Embryonic facial prominence (tissue), 1 donor: ENCODE results near the gene RNASET2.

Source experiments
- DNase-seq: peaks from one replicate; pipeline ENCODE4 v3.0.0-alpha.2; 2016; ENCODE audit errors: extremely low spot score

Gene RNASET2

GRCh38 chr6:166947251-166947650, 9.1 kb downstream of the RNASET2 start:
- DNase-seq, result no peak

DNA sequence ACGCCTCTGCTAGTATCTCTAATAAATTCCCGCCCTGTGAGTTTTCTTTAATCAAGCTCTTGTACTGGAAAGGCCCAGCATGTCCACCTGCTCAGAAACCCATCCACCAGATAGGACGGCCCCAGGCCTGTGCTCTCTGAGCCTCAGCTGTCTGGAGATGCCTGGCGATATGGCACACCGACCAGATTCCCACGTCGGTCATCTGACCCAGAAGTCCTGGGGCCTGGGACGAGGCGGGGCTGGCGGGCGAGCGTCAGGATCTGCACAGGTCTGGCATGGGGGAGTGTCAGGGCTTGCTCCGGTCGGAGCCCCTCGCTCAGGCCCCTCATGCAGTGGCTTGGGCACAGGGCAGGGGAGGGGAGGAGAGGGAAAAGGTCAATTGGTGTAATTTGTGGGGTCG, 10.2 kb downstream of the RNASET2 start:
- DNase-seq, result no peak

- DNase-seq, result no peak
Observed at GRCh38 chr6:166944666-166945256, 11.6 kb downstream of the RNASET2 start.

DNA sequence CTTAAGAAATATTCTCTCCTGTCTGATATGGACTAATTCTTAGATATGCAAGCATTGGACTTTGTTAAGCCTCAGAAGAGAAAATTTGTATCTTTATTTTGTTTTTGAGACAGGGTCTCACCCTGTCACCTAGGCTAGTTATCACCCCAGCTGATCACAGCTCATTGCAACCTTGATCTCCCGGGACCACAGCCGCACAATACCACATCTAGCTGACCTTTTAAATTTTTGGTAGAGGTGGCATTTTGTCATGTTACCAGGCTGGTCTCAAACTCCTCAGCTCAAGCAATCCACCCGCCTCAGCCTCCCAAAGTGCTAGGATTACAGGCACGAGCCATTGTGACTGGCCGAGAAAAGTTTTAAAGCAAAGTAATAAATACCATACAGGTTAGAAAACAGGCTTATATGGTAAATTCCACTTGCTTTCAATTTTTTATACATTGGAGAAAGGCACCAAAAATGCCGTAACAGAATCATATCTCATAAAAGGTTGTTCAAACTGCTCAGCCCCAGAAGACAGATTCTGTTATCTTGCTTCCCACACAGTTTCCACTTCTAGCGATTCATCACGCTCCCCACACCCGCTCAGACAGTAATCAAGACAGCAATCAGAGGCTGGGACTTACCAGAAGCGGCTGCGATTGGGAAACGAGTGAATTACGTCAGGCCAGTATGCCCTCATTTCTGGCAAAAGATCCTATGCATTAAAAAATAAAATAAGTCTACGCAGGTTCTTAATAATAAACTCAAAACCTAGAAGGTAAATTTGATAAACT, 13.8 kb downstream of the RNASET2 start:
- DNase-seq, result no peak

DNA sequence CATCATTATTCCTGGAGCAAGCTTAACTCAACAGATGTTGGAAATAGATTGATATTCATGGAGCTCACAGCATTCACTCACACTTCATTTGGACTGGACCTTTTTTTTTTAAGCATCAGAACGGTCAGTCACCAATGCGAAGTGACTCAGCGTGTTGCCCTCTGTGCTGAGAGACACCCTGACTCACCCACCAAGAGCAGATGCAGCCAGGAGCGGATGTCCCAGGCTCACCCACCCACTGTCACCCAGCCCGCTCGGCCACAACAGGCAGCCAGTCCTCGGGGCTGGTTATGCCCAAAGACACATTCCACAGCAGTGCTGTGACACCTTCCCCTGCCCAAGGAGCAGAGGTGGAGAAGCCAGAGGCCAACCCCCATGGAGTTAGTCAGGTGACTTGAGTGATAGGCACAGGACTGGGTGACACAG, 15.7 kb downstream of the RNASET2 start:
- DNase-seq, result no peak

- DNase-seq, result no peak
Observed at GRCh38 chr6:166939894-166940293, 16.5 kb downstream of the RNASET2 start.

- no peak for DNase-seq
Observed at GRCh38 chr6:166939345-166939744, 17.0 kb downstream of the RNASET2 start.

- DNase-seq, result no peak
Observed at GRCh38 chr6:166938704-166939103, 17.6 kb downstream of the RNASET2 start.

DNA sequence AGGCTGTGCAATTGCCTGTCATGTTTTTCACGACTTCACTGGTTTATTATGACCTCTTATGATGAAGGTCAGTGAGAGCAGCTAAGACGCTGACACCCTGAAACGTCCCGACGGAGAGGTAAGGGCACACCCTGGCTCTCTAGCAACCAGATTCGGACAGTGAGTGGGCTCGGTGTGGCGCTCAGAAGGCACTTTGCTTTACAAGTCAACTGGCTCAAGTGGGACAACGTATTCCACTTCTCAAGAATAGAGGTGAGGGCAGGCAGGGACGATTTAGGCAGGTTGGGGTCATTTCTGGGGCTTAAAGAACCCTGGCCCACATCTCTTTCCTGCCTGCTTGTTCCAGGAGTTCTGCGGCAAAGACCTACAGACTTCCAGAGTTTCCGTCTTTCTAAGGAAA, 18.2 kb downstream of the RNASET2 start:
- no peak for DNase-seq

- no peak for DNase-seq
Observed at GRCh38 chr6:166937746-166938145, 18.6 kb downstream of the RNASET2 start.

DNA sequence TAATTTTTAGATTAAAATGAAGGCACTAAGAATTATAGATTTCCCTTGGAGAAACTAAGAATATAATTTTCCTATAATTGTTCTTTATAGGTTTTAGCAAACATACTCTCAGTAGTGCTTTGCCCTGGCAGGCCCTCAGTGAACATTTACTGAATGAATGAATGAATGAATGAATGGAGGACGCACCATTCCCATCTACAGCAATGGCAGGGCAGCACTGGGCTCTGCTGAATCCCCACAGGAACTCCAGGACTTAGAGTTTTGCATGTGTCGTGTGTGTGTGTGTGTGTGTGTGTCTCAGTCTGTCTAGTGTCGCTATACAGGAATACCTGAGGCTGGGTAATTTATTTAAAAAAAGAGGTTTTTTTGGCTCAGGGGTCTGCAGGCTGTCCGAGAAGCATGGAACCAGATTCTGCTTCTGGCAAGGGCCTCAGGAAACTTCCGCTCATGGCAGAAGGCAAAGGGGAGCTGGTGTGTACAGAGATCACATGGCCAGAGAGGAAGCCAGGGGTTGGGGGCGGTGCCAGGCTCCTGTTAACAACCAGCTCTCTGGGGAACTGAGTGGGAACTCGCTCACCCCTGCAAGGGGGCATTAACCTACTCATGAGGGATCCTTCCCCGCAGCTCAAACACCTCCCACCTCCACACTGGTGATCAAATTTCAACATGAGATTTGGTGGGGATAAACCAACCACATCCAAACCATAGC, 20.1 kb downstream of the RNASET2 start:
- DNase-seq, result no peak

- DNase-seq, result no peak
Observed at GRCh38 chr6:166935353-166935752, 21.0 kb downstream of the RNASET2 start.

DNA sequence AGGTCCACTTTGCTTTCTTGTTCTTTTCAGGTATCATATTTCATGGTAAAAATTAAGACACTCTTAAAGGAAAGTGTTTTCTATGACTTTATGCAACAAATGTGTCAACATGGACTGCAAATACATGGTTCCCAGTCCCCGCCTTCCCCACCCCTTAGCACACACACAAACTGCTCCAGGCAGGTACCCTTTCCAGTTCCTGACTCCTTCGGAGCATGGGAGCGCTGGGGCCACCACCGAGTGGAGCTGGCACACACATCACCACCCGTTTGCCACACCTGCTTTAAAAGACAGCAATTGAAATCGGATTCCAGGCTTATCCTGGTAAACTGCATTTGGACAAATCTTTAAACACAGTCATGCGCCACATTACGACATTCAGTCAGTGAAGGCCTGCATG, 22.2 kb downstream of the RNASET2 start:
- DNase-seq, result no peak

- DNase-seq, result no peak
Observed at GRCh38 chr6:166933396-166933795, 23.0 kb downstream of the RNASET2 start.

DNA sequence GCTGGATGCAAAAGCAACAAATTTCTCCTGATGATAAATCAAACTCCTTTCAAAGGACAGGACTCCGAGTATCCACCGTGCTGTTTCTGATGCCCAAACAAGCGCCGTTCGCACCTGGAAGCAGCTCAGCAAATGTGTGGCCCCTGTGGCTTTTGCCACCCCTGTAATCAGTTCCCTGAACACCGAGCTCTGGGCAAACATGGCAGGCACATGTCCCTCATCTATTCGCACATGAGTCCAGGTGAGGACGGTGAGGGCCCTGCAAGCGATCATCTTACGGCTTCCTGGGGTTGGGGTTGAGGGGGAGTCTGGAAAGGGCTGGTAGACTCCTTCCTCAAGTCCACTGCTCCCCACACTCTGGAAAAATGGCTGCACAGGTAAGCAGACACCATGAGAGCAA, 23.7 kb downstream of the RNASET2 start:
- no peak for DNase-seq

DNA sequence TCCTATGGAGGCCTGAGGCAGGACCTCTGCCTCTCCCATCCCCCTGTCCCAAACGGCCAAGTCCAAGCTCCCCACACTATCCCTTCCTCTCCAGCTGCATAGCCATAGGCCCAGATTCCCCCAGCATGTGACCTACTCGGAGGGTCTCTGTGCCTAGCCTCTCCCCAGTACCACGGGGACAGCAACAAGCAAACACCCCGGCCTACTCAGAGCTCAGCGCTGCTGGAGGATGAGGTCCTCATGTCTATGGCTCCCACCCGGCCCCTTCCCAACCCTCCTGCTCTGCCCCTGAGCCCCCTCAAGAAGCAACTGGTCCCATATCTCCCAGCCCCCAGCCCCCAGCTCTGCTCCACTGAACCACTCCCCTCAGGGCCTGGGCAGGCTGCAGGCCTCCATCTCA, 24.2 kb downstream of the RNASET2 start:
- DNase-seq, result no peak

DNA sequence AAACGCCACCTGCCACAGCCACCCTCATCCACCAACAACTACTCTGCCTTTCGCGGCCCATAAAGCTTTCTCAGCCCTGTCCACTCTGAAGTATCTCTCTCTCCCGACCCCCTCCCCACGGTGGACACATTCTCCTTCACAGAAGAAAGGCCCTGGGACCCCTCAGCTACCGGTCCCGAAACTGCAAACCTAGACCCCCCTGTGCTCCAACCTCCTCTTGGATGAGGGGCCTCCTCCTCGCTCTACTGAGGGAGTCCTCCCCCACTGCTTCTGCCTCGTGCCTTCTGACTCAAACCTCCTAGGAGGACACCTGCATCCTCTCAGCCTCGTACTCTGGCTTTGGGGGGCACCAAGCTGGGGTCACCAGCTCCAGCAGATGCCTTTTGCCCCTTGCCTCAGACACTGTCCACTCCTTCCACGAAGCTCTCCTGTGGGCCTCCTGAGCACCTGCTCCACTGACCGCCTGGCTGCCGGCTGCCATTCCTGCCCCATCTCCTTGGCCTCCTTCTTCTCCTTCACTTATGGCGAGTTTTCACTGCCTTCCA, 24.9 kb downstream of the RNASET2 start:
- no peak for DNase-seq

- DNase-seq, result no peak
Observed at GRCh38 chr6:166930354-166930891, 25.9 kb downstream of the RNASET2 start.

GRCh38 chr6:166929542-166930189, 26.7 kb downstream of the RNASET2 start:
- no peak for DNase-seq

DNA sequence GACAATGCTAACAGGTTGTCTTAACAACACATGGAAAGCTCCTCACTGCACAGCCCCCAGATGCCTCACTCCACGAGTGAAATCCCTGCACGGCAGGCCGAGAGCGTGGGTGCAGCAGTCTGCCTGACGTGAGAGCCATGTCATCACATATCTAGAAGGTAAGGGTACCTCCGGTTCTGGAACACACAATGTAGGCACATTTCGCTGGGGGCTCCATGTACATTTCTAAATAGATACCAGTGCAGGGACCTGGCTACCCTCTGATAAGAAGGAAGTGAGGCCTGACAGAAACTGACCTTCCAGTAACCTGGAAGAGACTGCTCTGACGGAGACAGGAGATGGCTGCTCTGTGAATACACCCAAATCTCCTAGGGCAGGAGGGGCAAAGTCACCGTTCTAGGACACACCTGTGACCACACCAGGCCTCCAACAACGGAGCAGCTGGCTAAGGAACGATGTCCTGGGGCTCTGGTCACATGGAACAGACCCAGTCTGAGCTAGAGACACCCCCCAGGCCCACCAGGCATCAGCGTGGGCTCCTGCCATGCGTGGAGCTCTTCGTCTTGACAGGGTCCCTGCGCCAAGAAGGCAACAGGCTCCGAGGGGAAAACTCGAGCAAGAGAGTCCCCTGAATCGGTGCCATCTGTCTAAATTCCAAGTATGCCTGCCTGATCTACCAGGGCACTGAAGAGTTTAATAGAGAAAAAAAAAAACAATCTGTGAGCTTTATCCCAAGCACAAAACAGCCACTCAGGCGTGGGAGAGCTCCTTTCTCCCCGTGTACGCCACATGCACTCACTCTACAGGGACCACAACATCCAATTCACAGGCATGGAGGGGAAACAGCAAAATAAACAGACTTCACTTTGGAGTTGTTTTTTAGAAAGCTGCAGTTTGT, 27.5 kb downstream of the RNASET2 start:
- DNase-seq, result no peak
